GM12891 (cell line): Measurements from ENCODE around the gene HELZ2.

ENCODE experiments used
- PAX5 ChIP-seq: IDR thresholded peaks from 2 replicates; pipeline ENCODE4 v1.6.1; 2011; ENCODE audit warnings: low read length, moderate library complexity, mild to moderate bottlenecking; ENCODE audit not compliant: insufficient read depth, severe bottlenecking
- POLR2A ChIP-seq: IDR thresholded peaks from 2 replicates; pipeline ENCODE4 v1.6.1; 2011; ENCODE audit warnings: low read depth, low read length, control low read depth
- POLR2AphosphoS5 ChIP-seq: IDR thresholded peaks from 2 replicates; pipeline ENCODE4 v1.6.1; 2011; ENCODE audit warnings: low read depth, low read length, control low read depth
- POU2F2 ChIP-seq: IDR thresholded peaks from 2 replicates; pipeline ENCODE4 v1.6.1; 2011; ENCODE audit warnings: low read depth, mild to moderate bottlenecking, control low read depth, low read length, moderate library complexity
- SPI1 ChIP-seq: IDR thresholded peaks from 2 replicates; pipeline ENCODE4 v1.6.1; 2011; ENCODE audit warnings: low read depth, low read length, control low read depth
- TAF1 ChIP-seq: IDR thresholded peaks from 2 replicates; pipeline ENCODE4 v1.6.1; 2011; ENCODE audit warnings: low read depth, low read length, control low read depth

- no peak for TF ChIP-seq POLR2A
- TF ChIP-seq POLR2AphosphoS5: no peak
- no peak for TF ChIP-seq PAX5
- TF ChIP-seq TAF1: no peak
- no peak for TF ChIP-seq SPI1
- TF ChIP-seq POU2F2: no peak
Measured at GRCh38 chr20:63572788-63573646, 1.0 kb downstream of the HELZ2 start.
